Neural cell (in vitro differentiated cells): ENCODE measurements around the gene TNFRSF12A.

ENCODE experiments used
- CTCF ChIP-seq: fragments of 450-650 bp; IDR thresholded peaks from 2 replicates; pipeline ENCODE4 v1.5.1; 2014; ENCODE audit warnings: antibody characterized with exemption, mild to moderate bottlenecking, moderate library complexity; ENCODE audit not compliant: poor library complexity, severe bottlenecking
- EP300 ChIP-seq: fragments of 450-650 bp; conservative IDR thresholded peaks from 2 replicates; pipeline ENCODE4 v1.6.1; 2014; ENCODE audit warnings: antibody characterized with exemption, mild to moderate bottlenecking, moderate library complexity; ENCODE audit not compliant: poor library complexity, severe bottlenecking
- EZH2 ChIP-seq: fragments of 200-600, 300-800 bp; shearing (Covaris generic), sonication (generic); IDR thresholded peaks from 2 replicates; pipeline ENCODE4 v1.6.1; 2014; ENCODE audit warnings: antibody characterized with exemption, low read length, borderline replicate concordance, mild to moderate bottlenecking; ENCODE audit not compliant: insufficient read depth, poor library complexity, severe bottlenecking
- MXI1 ChIP-seq: fragments of 450-650 bp; conservative IDR thresholded peaks from 2 replicates; pipeline ENCODE4 v1.6.1; 2014; ENCODE audit warnings: antibody characterized with exemption, mild to moderate bottlenecking; ENCODE audit not compliant: poor library complexity, severe bottlenecking
- POLR2AphosphoS5 ChIP-seq: IDR thresholded peaks from 2 replicates; pipeline ENCODE4 v1.6.1; 2012
- RAD21 ChIP-seq: fragments of 450-650 bp; conservative IDR thresholded peaks from 2 replicates; pipeline ENCODE4 v1.6.1; 2014; ENCODE audit warnings: antibody characterized with exemption, mild to moderate bottlenecking, moderate library complexity
- REST ChIP-seq: IDR thresholded peaks from 2 replicates; pipeline ENCODE4 v1.6.1; 2012; ENCODE audit warnings: borderline replicate concordance
- SMC3 ChIP-seq: fragments of 450-650 bp; conservative IDR thresholded peaks from 2 replicates; pipeline ENCODE4 v1.6.1; 2014; ENCODE audit warnings: antibody characterized with exemption, mild to moderate bottlenecking, moderate library complexity; ENCODE audit not compliant: poor library complexity
- TAF1 ChIP-seq: IDR thresholded peaks from 2 replicates; pipeline ENCODE4 v1.6.1; 2012; ENCODE audit warnings: low read depth

- TF ChIP-seq CTCF (no peak), RAD21 (no peak), EZH2 (no peak), POLR2AphosphoS5 (no peak), EP300 (no peak), TAF1 (no peak), REST (no peak), SMC3 (no peak), MXI1 (no peak)
Measured at GRCh38 chr16:3004319-3004718, 15.8 kb upstream of the TNFRSF12A start.
